HepG2 (cell line): Measurements from ENCODE around the gene SS18L1. TPM values are rescaled to one million over a fixed set of nuclear protein-coding genes. Genes with fewer than 3 reads are reported as not detected.

Source experiments
- AGO2 ChIP-seq: fragments of 200-400 bp; formaldehyde crosslinking; optimal IDR thresholded peaks from 2 replicates; pipeline ENCODE3; 2017; ENCODE audit warnings: mild to moderate bottlenecking, low read depth, low read length, moderate library complexity
- FOXM1 ChIP-seq: sonication (generic); formaldehyde crosslinking; IDR thresholded peaks from 2 replicates; pipeline ENCODE4 v1.5.0; 2020; ENCODE audit warnings: missing genetic modification reagents
- PPARG ChIP-seq: conservative IDR thresholded peaks from 2 replicates; pipeline ENCODE4 v1.6.1; 2016; ENCODE audit warnings: missing biosample characterization, missing genetic modification reagents
- RARA ChIP-seq: IDR thresholded peaks from 2 replicates; pipeline ENCODE4 v1.6.1; 2016; ENCODE audit warnings: missing genetic modification reagents, missing compliant biosample characterization
- RBFOX2 ChIP-seq: fragments of 200-400 bp; formaldehyde crosslinking; IDR thresholded peaks from 2 replicates; pipeline ENCODE4 v1.6.1; 2017; ENCODE audit warnings: low read depth, mild to moderate bottlenecking, low read length
- SETDB1 ChIP-seq: sonication (generic); formaldehyde crosslinking; IDR thresholded peaks from 2 replicates; pipeline ENCODE4 v1.5.1; 2020; ENCODE audit warnings: missing genetic modification reagents, mild to moderate bottlenecking, borderline replicate concordance
- SOX6 ChIP-seq, 2 experiments: fragments of 450-650 bp in 1 of 2; sonication (generic) in 1 of 2; formaldehyde crosslinking in 1 of 2; IDR thresholded peaks; 2 replicates each; pipeline versions ENCODE4 v1.4.0 to v1.6.1; 2017 to 2020; ENCODE audit warnings: antibody characterized with exemption in 1 of 2, mild to moderate bottlenecking in 1 of 2, missing genetic modification reagents in 1 of 2
- ZNF816 ChIP-seq: sonication (generic); formaldehyde crosslinking; IDR thresholded peaks from 2 replicates; pipeline ENCODE4 v1.8.0; 2022; ENCODE audit warnings: missing genetic modification reagents, mild to moderate bottlenecking, borderline replicate concordance
- polyA plus RNA-seq, 8 experiments: library from polyadenylated mRNA; depleted of rRNA in 3 of 8; stranded (reverse) in 7 of 8; unstranded in 1 of 8; fragments of >200 nt; fragmentation: Illumina TruSeq in 4 of 8; extraction: Trizol in 4 of 8; gene quantifications; 2 replicates each; pipeline versions ENCODE4 v1.2.1 to v1.2.3, GENCODE V29; 2011 to 2016; ENCODE audit warnings: low read depth in 4 of 8, missing spikeins in 1 of 8, mixed read lengths in 1 of 8; ENCODE audit not compliant: insufficient read depth in 1 of 8
- total RNA-seq, 5 experiments: library from RNA; depleted of rRNA; stranded (reverse); fragments of >200 nt; fragmentation: Illumina TruSeq; extraction: Trizol; gene quantifications; 2 replicates each; pipeline ENCODE4 v1.2.3, GENCODE V29; 2016; ENCODE audit warnings: low read depth in 1 of 5
- TF ChIP-seq, protein P1 (sequence below): IDR thresholded peaks from 2 replicates; pipeline ENCODE4 v1.4.0; 2020; ENCODE audit warnings: mild to moderate bottlenecking, missing genetic modification reagents
- TF ChIP-seq, protein P2 (sequence below): sonication (generic); formaldehyde crosslinking; IDR thresholded peaks from 2 replicates; pipeline ENCODE4 v1.4.0; 2020; ENCODE audit warnings: mild to moderate bottlenecking, missing genetic modification reagents, borderline replicate concordance
- TF ChIP-seq, protein P3 (sequence below): sonication (generic); formaldehyde crosslinking; IDR thresholded peaks from 2 replicates; pipeline ENCODE4 v1.8.1; 2022; ENCODE audit warnings: low read depth, mild to moderate bottlenecking, missing genetic modification reagents
- TF ChIP-seq, protein P4 (sequence below): sonication (generic); formaldehyde crosslinking; IDR thresholded peaks from 2 replicates; pipeline ENCODE4 v1.4.0; 2020; ENCODE audit warnings: low read depth, mild to moderate bottlenecking, missing genetic modification reagents

SS18L1 gene
- total and polyA plus RNA-seq, 2 of the 13 experiments (the other 11 are each of a cell fraction or from before 2014, with no cell fraction given) = 17.8 to 27.6 TPM

DNA sequence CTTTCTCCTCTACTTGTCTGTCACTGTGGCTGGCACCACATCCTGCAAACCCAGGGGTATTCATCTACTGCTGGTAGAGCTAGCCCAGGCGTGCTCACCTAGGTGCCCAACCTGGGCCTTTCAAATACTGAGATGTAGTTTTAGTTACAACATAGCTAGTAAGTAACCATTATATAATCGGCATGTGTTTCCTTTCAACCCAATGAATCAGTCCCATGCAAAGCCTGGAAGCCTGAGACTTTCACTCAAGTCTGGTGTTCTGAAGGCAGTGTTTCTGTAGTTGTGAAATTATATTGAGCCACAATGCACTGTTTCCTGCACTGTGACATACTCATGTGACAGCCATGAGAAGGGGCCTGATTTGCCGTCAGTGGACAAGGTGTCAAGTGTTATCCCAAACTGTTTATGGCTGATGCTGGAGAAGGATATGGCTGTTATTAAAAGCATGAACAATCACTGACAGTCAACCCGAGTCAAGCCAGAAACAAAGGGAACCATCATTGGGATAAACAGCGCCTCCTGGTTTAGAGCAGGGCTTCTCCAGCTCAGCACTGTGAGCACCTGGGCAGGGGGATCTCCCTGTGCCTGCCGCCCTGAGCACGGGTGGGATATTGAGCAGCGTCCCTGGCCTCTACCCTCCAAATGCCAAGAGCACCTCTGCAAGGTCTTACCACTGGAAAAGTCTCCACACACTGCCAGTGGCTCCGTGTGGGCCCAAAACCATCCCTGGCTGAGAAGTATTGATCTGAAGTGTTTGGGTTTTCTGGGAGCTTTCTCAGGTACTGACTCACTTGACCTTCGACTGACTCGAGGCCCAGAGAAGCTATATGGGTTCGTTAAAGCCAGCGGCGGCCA lies 1.9 kb upstream of the SS18L1 start (continued):
- peak; percentile 47; the same call in 1 of the 2 replicates for TF ChIP-seq RARA
- TF ChIP-seq PPARG = no peak
- TF ChIP-seq RBFOX2 = no peak
- TF ChIP-seq, protein P1, sequence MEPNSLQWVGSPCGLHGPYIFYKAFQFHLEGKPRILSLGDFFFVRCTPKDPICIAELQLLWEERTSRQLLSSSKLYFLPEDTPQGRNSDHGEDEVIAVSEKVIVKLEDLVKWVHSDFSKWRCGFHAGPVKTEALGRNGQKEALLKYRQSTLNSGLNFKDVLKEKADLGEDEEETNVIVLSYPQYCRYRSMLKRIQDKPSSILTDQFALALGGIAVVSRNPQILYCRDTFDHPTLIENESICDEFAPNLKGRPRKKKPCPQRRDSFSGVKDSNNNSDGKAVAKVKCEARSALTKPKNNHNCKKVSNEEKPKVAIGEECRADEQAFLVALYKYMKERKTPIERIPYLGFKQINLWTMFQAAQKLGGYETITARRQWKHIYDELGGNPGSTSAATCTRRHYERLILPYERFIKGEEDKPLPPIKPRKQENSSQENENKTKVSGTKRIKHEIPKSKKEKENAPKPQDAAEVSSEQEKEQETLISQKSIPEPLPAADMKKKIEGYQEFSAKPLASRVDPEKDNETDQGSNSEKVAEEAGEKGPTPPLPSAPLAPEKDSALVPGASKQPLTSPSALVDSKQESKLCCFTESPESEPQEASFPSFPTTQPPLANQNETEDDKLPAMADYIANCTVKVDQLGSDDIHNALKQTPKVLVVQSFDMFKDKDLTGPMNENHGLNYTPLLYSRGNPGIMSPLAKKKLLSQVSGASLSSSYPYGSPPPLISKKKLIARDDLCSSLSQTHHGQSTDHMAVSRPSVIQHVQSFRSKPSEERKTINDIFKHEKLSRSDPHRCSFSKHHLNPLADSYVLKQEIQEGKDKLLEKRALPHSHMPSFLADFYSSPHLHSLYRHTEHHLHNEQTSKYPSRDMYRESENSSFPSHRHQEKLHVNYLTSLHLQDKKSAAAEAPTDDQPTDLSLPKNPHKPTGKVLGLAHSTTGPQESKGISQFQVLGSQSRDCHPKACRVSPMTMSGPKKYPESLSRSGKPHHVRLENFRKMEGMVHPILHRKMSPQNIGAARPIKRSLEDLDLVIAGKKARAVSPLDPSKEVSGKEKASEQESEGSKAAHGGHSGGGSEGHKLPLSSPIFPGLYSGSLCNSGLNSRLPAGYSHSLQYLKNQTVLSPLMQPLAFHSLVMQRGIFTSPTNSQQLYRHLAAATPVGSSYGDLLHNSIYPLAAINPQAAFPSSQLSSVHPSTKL (CRISPR knock-in tag) = no peak
- TF ChIP-seq SETDB1 (CRISPR knock-in tag) = no peak
- TF ChIP-seq, protein P2, sequence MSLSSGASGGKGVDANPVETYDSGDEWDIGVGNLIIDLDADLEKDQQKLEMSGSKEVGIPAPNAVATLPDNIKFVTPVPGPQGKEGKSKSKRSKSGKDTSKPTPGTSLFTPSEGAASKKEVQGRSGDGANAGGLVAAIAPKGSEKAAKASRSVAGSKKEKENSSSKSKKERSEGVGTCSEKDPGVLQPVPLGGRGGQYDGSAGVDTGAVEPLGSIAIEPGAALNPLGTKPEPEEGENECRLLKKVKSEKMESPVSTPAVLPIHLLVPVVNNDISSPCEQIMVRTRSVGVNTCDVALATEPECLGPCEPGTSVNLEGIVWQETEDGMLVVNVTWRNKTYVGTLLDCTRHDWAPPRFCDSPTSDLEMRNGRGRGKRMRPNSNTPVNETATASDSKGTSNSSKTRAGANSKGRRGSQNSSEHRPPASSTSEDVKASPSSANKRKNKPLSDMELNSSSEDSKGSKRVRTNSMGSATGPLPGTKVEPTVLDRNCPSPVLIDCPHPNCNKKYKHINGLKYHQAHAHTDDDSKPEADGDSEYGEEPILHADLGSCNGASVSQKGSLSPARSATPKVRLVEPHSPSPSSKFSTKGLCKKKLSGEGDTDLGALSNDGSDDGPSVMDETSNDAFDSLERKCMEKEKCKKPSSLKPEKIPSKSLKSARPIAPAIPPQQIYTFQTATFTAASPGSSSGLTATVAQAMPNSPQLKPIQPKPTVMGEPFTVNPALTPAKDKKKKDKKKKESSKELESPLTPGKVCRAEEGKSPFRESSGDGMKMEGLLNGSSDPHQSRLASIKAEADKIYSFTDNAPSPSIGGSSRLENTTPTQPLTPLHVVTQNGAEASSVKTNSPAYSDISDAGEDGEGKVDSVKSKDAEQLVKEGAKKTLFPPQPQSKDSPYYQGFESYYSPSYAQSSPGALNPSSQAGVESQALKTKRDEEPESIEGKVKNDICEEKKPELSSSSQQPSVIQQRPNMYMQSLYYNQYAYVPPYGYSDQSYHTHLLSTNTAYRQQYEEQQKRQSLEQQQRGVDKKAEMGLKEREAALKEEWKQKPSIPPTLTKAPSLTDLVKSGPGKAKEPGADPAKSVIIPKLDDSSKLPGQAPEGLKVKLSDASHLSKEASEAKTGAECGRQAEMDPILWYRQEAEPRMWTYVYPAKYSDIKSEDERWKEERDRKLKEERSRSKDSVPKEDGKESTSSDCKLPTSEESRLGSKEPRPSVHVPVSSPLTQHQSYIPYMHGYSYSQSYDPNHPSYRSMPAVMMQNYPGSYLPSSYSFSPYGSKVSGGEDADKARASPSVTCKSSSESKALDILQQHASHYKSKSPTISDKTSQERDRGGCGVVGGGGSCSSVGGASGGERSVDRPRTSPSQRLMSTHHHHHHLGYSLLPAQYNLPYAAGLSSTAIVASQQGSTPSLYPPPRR = no peak
- TF ChIP-seq SOX6 (IDR thresholded peaks at IDR 0.05) = no peak
- no peak; the same call in none of the 2 replicates for TF ChIP-seq SOX6 (CRISPR knock-in tag; IDR thresholded peaks at IDR 0.05)
- no peak for TF ChIP-seq AGO2
- no peak for TF ChIP-seq ZNF816
- TF ChIP-seq, protein P3, sequence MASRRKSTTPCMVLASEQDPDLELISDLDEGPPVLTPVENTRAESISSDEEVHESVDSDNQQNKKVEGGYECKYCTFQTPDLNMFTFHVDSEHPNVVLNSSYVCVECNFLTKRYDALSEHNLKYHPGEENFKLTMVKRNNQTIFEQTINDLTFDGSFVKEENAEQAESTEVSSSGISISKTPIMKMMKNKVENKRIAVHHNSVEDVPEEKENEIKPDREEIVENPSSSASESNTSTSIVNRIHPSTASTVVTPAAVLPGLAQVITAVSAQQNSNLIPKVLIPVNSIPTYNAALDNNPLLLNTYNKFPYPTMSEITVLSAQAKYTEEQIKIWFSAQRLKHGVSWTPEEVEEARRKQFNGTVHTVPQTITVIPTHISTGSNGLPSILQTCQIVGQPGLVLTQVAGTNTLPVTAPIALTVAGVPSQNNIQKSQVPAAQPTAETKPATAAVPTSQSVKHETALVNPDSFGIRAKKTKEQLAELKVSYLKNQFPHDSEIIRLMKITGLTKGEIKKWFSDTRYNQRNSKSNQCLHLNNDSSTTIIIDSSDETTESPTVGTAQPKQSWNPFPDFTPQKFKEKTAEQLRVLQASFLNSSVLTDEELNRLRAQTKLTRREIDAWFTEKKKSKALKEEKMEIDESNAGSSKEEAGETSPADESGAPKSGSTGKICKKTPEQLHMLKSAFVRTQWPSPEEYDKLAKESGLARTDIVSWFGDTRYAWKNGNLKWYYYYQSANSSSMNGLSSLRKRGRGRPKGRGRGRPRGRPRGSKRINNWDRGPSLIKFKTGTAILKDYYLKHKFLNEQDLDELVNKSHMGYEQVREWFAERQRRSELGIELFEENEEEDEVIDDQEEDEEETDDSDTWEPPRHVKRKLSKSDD = peak; percentile 19; the same call in 1 of the 2 replicates
- TF ChIP-seq FOXM1 (CRISPR knock-in tag) = no peak
- TF ChIP-seq, protein P4, sequence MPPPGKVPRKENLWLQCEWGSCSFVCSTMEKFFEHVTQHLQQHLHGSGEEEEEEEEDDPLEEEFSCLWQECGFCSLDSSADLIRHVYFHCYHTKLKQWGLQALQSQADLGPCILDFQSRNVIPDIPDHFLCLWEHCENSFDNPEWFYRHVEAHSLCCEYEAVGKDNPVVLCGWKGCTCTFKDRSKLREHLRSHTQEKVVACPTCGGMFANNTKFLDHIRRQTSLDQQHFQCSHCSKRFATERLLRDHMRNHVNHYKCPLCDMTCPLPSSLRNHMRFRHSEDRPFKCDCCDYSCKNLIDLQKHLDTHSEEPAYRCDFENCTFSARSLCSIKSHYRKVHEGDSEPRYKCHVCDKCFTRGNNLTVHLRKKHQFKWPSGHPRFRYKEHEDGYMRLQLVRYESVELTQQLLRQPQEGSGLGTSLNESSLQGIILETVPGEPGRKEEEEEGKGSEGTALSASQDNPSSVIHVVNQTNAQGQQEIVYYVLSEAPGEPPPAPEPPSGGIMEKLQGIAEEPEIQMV = no peak
